Kidney (tissue), 14 donors: ENCODE results near the gene ANGPTL7. TPM values are rescaled to one million over a fixed set of nuclear protein-coding genes. Genes with fewer than 3 reads are reported as not detected.

Source experiments
- DNase-seq, 5 donors: peaks; one replicate each; pipeline ENCODE4 v3.0.0-alpha.2; 2013 to 2020
- FAIRE-seq: peaks from 2 replicates; lab custom pipeline; 2012; peaks lifted over from hg19 to GRCh38; lab: Jason Lieb, UNC
- H3K27ac ChIP-seq, 2 donors: one replicate each; pipeline ENCODE4 v1.7.0; 2013; ENCODE audit warnings: low read depth in 2 of 2, low read length in 2 of 2, inconsistent platforms in 1 of 2
- H3K27me3 ChIP-seq: one replicate; pipeline ENCODE4 v1.7.1; 2013; ENCODE audit warnings: low read length, inconsistent platforms; ENCODE audit not compliant: control insufficient read depth, insufficient read depth
- H3K36me3 ChIP-seq, 3 donors: one replicate each; pipeline versions ENCODE4 v1.7.0 to v1.7.1; 2013; ENCODE audit warnings: low read length in 3 of 3, control low read depth in 1 of 3, inconsistent platforms in 1 of 3; ENCODE audit not compliant: insufficient read depth in 3 of 3, control insufficient read depth in 2 of 3
- H3K4me1 ChIP-seq, 3 donors: one replicate each; pipeline versions ENCODE4 v1.7.0 to v1.7.1; 2013; ENCODE audit warnings: low read length in 3 of 3, inconsistent platforms in 1 of 3, low read depth in 1 of 3; ENCODE audit not compliant: control insufficient read depth in 2 of 3, insufficient read depth in 2 of 3
- H3K4me3 ChIP-seq, 3 donors: one replicate each; pipeline versions ENCODE4 v1.7.0 to v1.8.1; 2013; ENCODE audit warnings: low read length in 3 of 3, control low read depth in 1 of 3, inconsistent platforms in 1 of 3
- H3K9ac ChIP-seq, 3 donors: one replicate each; pipeline versions ENCODE4 v1.7.0 to v1.7.1; 2013; ENCODE audit warnings: low read length in 3 of 3, control low read depth in 1 of 3, inconsistent platforms in 1 of 3
- H3K9me3 ChIP-seq, 3 donors: one replicate each; pipeline versions ENCODE4 v1.7.0 to v1.7.1; 2013; ENCODE audit warnings: low read length in 3 of 3, control low read depth in 1 of 3, inconsistent platforms in 1 of 3; ENCODE audit not compliant: control insufficient read depth in 2 of 3, insufficient read depth in 1 of 3
- CTCF ChIP-seq: IDR thresholded peaks from 3 replicates; pipeline ENCODE4 v1.5.1; 2012; ENCODE audit warnings: mild to moderate bottlenecking, moderate library complexity, borderline replicate concordance; ENCODE audit not compliant: insufficient read depth; ENCODE audit errors: extremely low read depth
- intact Hi-C: fragments of 100-400 bp; cut with DNase I; formaldehyde crosslinking; loops from one replicate; pipeline ENCODE4 v1.11.1; 2022
- polyA plus RNA-seq: library from polyadenylated mRNA; stranded (reverse); fragments of 350-450 nt; fragmentation: Illumina TruSeq; extraction: RNeasy Lipid Tissue Mini Kit (QIAGEN cat#74804); gene quantifications from one replicate; pipeline ENCODE4 v1.2.3, GENCODE V29; 2014; ENCODE audit warnings: low read depth, low replicate concordance; ENCODE audit not compliant: insufficient read depth
- total RNA-seq: library from RNA; stranded (reverse); fragmentation: NEBNext Ultra II Directional; extraction: Animal tissue kit (Norgen Biotek cat#: 25700); gene quantifications from one replicate; pipeline ENCODE4 v1.2.1, GENCODE V29; 2021
- donor health status: control.
- donor health status: control.
- donor health status: control.
- donor health status: control.
- donor health status: control.
- donor health status: DM: yes; HTN: yes; CAD: no.
- donor health status: Normal renal cell carcinoma (clear cell type).

Gene ANGPTL7
- total and polyA plus RNA-seq, 2 donors from 2014 or later, result 0.19 to 0.24 TPM

- intact Hi-C loops, result no loop called here
- DNase-seq (no peak), FAIRE-seq (no peak)
- Histone ChIP-seq H3K36me3 (peaks cover 7 to 43% (median 31%) of the 10 kb centered on the region in 3 donors), H3K4me1 (no peaks in the 10 kb centered on the region), H3K27ac (no peak overlapping the region), H3K9ac (no peak overlapping the region), H3K4me3 (no peak overlapping the region), H3K27me3 (no peaks in the 10 kb centered on the region), H3K9me3 (no peaks in the 10 kb centered on the region)
- TF ChIP-seq CTCF, result no peak
Measured at GRCh38 chr1:11143907-11144306, 45.2 kb upstream of the ANGPTL7 start.

- no peak overlapping the region for H3K4me3 ChIP-seq
- H3K4me1 ChIP-seq, result no peaks in the 10 kb centered on the region
- no peaks in the 10 kb centered on the region for H3K9me3 ChIP-seq
- no peak overlapping the region for H3K27ac ChIP-seq
- FAIRE-seq (no peak), DNase-seq (no peak)
- intact Hi-C loops, result no loop called here
- no peak for TF ChIP-seq CTCF
- no peak overlapping the region for H3K9ac ChIP-seq
- peaks cover 6 to 44% (median 34%) of the 10 kb centered on the region in 3 donors for H3K36me3 ChIP-seq
- no peaks in the 10 kb centered on the region for H3K27me3 ChIP-seq
Measured at GRCh38 chr1:11144570-11145256, 44.4 kb upstream of the ANGPTL7 start.

GRCh38 chr1:11145741-11146140, 43.4 kb upstream of the ANGPTL7 start:
- no peaks in the 10 kb centered on the region for H3K27me3 ChIP-seq
- no peak overlapping the region for H3K27ac ChIP-seq
- H3K4me1 ChIP-seq, result no peaks in the 10 kb centered on the region
- no peak for DNase-seq
- H3K9ac ChIP-seq, result no peak overlapping the region
- no peaks in the 10 kb centered on the region for H3K9me3 ChIP-seq
- FAIRE-seq, result no peak
- peaks cover 6 to 47% (median 36%) of the 10 kb centered on the region in 3 donors for H3K36me3 ChIP-seq
- intact Hi-C loops, result no loop called here
- no peak overlapping the region for H3K4me3 ChIP-seq
- TF ChIP-seq CTCF, result no peak
